Lung (tissue), 12 donors: ENCODE measurements around the gene FNIP1. TPM values are rescaled to one million over a fixed set of nuclear protein-coding genes. Genes with fewer than 3 reads are reported as not detected.

Experiments
- ATAC-seq: fragments of 200-7000 bp; cut with Tn5 transposase; one replicate; pipeline ENCODE4 v1.9.1; 2020; ENCODE audit warnings: moderate number of reproducible peaks; ENCODE audit not compliant: insufficient read depth, low FRiP score
- DNase-seq, 3 donors: peaks; one replicate each; pipeline ENCODE4 v3.0.0-alpha.2; 2013 to 2017
- H3K27ac ChIP-seq, 2 donors: one replicate each; pipeline ENCODE4 v1.5.1; 2013; ENCODE audit warnings: mild to moderate bottlenecking in 2 of 2, moderate library complexity in 2 of 2, control low read depth in 1 of 2, inconsistent platforms in 1 of 2, low read depth in 1 of 2, low read length in 1 of 2
- H3K27me3 ChIP-seq, 3 donors: one replicate each; pipeline ENCODE4 v1.5.1; 2013; ENCODE audit warnings: low read length in 2 of 3; ENCODE audit not compliant: control insufficient read depth in 3 of 3, insufficient read depth in 3 of 3
- H3K36me3 ChIP-seq, 4 donors: one replicate each; pipeline ENCODE4 v1.5.1; 2013; ENCODE audit warnings: low read length in 4 of 4, mild to moderate bottlenecking in 1 of 4, moderate library complexity in 1 of 4; ENCODE audit not compliant: control insufficient read depth in 4 of 4, insufficient read depth in 4 of 4
- H3K4me1 ChIP-seq, 5 donors: one replicate each; pipeline ENCODE4 v1.5.1; 2013; ENCODE audit warnings: low read length in 5 of 5, mild to moderate bottlenecking in 2 of 5, moderate library complexity in 1 of 5; ENCODE audit not compliant: control insufficient read depth in 5 of 5, insufficient read depth in 5 of 5
- H3K4me3 ChIP-seq: one replicate; pipeline ENCODE4 v1.5.1; 2013; ENCODE audit warnings: mild to moderate bottlenecking, control low read depth, moderate library complexity
- H3K9ac ChIP-seq, 2 donors: one replicate each; pipeline ENCODE4 v1.5.1; 2013; ENCODE audit warnings: low read length in 2 of 2, control low read depth in 1 of 2; ENCODE audit not compliant: insufficient read depth in 1 of 2
- H3K9me3 ChIP-seq, 4 donors: one replicate each; pipeline ENCODE4 v1.5.1; 2013; ENCODE audit warnings: low read length in 3 of 4, mild to moderate bottlenecking in 1 of 4, moderate library complexity in 1 of 4; ENCODE audit not compliant: control insufficient read depth in 4 of 4, insufficient read depth in 3 of 4
- CTCF ChIP-seq: IDR thresholded peaks from 2 replicates; pipeline ENCODE4 v1.5.1; 2012; ENCODE audit warnings: mild to moderate bottlenecking; ENCODE audit errors: control extremely low read depth, extremely low read depth
- WGBS, 2 donors: extraction: QIAGEN DNeasy Blood & Tissue Kit; methylation state at CpG; one replicate each; pipeline ENCODE4 v1.1.7; 2013; 5-methylcytosine and 5-hydroxymethylcytosine counted together
- polyA plus RNA-seq, 2 donors: library from polyadenylated mRNA; stranded (reverse); fragments of 200-250 nt; gene quantifications; one replicate each; pipeline ENCODE4 v1.2.1, GENCODE V29; 2013
- total RNA-seq, 2 donors: library from RNA; depleted of rRNA in 1 of 2; stranded (reverse); fragments of >200 nt in 1 of 2; gene quantifications; one replicate each; pipeline ENCODE4 v1.2.1, GENCODE V29; 2014 to 2021
- donor health status: control.
- donor health status: control.
- donor health status: Bipolar disorder and iron deficiency.
- donor health status: healthy.
- donor health status: DM: yes; HTN: yes; CAD: no.

FNIP1 gene
- total and polyA plus RNA-seq, 4 donors, result 5.0 to 98.3 (median 22.6) TPM

- peak in 2 of 3 donors; percentile 29 to 35 for DNase-seq
- 70 to 75% methylated on average over 4 of the region's 4 CpGs for WGBS, 2 donors
- no peak for TF ChIP-seq CTCF
These were observed 188.8 kb downstream of the FNIP1 start for GRCh38 chr5:131607903-131608540.

GRCh38 chr5:131607418-131607817 is 189.4 kb downstream of the FNIP1 start:
- ATAC-seq (no peak), DNase-seq (peak in 2 of 3 donors; percentile 15 to 25)
- no peak overlapping the region for H3K4me3 ChIP-seq
- WGBS, 2 donors, result 91 to 92% methylated on average over 4 of the region's 4 CpGs
- no peaks in the 10 kb centered on the region for H3K27me3 ChIP-seq
- H3K4me1 ChIP-seq, result peaks cover 4 to 32% (median 13%) of the 10 kb centered on the region in 5 donors
- no peak for TF ChIP-seq CTCF
- no peak overlapping the region for H3K27ac ChIP-seq
- H3K9me3 ChIP-seq, result no peaks in the 10 kb centered on the region
- H3K36me3 ChIP-seq, result peaks cover 0 to 3% (median under 1%) of the 10 kb centered on the region in 4 donors
- H3K9ac ChIP-seq, result no peak overlapping the region

More at GRCh38 chr5:131607903-131608540, 188.8 kb downstream of the FNIP1 start:
- Histone ChIP-seq H3K27ac (no peak overlapping the region), H3K9ac (no peak overlapping the region), H3K4me1 (peaks cover 4 to 32% (median 13%) of the 10 kb centered on the region in 5 donors), H3K4me3 (no peak overlapping the region), H3K9me3 (no peaks in the 10 kb centered on the region), H3K27me3 (no peaks in the 10 kb centered on the region), H3K36me3 (peaks cover 0 to 3% (median 0%) of the 10 kb centered on the region in 4 donors)
- ATAC-seq, result no peak

GRCh38 chr5:131605086-131605485 is 191.7 kb downstream of the FNIP1 start:
- Histone ChIP-seq H3K9me3 (no peaks in the 10 kb centered on the region), H3K4me1 (peaks cover 2 to 23% (median 13%) of the 10 kb centered on the region in 5 donors), H3K4me3 (no peak overlapping the region), H3K9ac (no peak overlapping the region), H3K27ac (no peak overlapping the region), H3K36me3 (peaks cover 0 to 4% (median 1%) of the 10 kb centered on the region in 4 donors), H3K27me3 (no peaks in the 10 kb centered on the region)
- no peak for DNase-seq
- WGBS, 2 donors, result 90 to 97% methylated on average over 2 of the region's 2 CpGs
- ATAC-seq, result no peak
- TF ChIP-seq CTCF, result no peak
